Chondrocyte (in vitro differentiated cells): Measurements from ENCODE around the gene FAM171A1. TPM values are rescaled to one million over a fixed set of nuclear protein-coding genes. Genes with fewer than 3 reads are reported as not detected.

ENCODE experiments used
- DNase-seq: peaks from one replicate; pipeline ENCODE4 v3.0.0; 2021; ENCODE audit warnings: mixed read lengths, low spot score
- H3K27ac Mint-ChIP-seq: one replicate; pipeline ENCODE4 v1.8.0; 2021; ENCODE audit warnings: mild to moderate bottlenecking, moderate library complexity, mixed read lengths; ENCODE audit not compliant: unreplicated experiment
- H3K27me3 Mint-ChIP-seq: 2 replicates; pipeline ENCODE4 v1.8.0; 2021; ENCODE audit warnings: low read depth, mixed read lengths
- H3K36me3 Mint-ChIP-seq: 2 replicates; pipeline ENCODE4 v1.8.0; 2021; ENCODE audit warnings: low read depth, mixed read lengths
- H3K4me1 Mint-ChIP-seq: 2 replicates; pipeline ENCODE4 v1.8.0; 2021; ENCODE audit warnings: low read depth, mild to moderate bottlenecking, mixed read lengths
- H3K4me3 Mint-ChIP-seq: one replicate; pipeline ENCODE4 v1.8.0; 2021; ENCODE audit warnings: mild to moderate bottlenecking, moderate library complexity, mixed read lengths; ENCODE audit not compliant: unreplicated experiment
- H3K9me3 Mint-ChIP-seq: 2 replicates; pipeline ENCODE4 v1.8.0; 2021; ENCODE audit warnings: low read depth, mixed read lengths
- CTCF ChIP-seq: fragments of 200-600 bp; sonication (generic); IDR thresholded peaks from 2 replicates; pipeline ENCODE4 v1.5.0; 2021; ENCODE audit warnings: antibody characterized with exemption, mild to moderate bottlenecking, moderate library complexity
- total RNA-seq: library from RNA; stranded (reverse); gene quantifications from 3 replicates; pipeline ENCODE4 v1.2.1, GENCODE V29; 2021

FAM171A1 gene
- total RNA-seq, 1 donor from 2014 or later, result 40.9 TPM

DNA sequence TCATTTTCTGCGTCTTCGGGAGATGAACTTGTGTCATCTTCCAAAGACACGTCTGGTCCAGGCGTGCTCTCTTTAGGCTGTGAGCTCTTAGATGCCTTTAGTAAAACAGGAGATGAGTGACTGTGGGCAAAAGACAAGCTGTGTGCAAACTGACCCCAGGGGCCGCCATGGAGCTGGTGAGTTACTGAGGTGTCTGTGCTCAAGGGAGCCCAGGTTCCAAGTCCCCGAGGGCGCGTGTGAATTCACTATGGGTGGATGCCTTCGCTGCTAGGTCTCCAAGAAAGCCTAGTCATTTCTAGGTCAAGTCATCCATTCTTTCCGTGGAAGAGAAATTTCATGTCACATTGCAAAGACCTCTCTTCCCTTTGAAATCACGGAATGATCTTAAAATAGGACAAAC lies 118.7 kb downstream of the FAM171A1 start:
- no peak overlapping the region for H3K27ac Mint-ChIP-seq
- H3K27me3 Mint-ChIP-seq, result no peaks in the 10 kb centered on the region
- no peak for DNase-seq

GRCh38 chr10:15251791-15252380 lies 119.2 kb downstream of the FAM171A1 start:
- no peak for TF ChIP-seq CTCF
- DNase-seq, result no peak
- Mint-ChIP-seq H3K27ac (no peak overlapping the region), H3K27me3 (no peaks in the 10 kb centered on the region), H3K4me3 (no peak overlapping the region), H3K9me3 (no peaks in the 10 kb centered on the region), H3K4me1 (peaks cover 15% of the 10 kb centered on the region), H3K36me3 (peaks cover 5% of the 10 kb centered on the region)

More for the DNA sequence above, 118.7 kb downstream of the FAM171A1 start:
- no peak for TF ChIP-seq CTCF
- H3K36me3 Mint-ChIP-seq, result peaks cover 5% of the 10 kb centered on the region
- peaks cover 16% of the 10 kb centered on the region for H3K4me1 Mint-ChIP-seq
- no peaks in the 10 kb centered on the region for H3K9me3 Mint-ChIP-seq
- no peak overlapping the region for H3K4me3 Mint-ChIP-seq

DNA sequence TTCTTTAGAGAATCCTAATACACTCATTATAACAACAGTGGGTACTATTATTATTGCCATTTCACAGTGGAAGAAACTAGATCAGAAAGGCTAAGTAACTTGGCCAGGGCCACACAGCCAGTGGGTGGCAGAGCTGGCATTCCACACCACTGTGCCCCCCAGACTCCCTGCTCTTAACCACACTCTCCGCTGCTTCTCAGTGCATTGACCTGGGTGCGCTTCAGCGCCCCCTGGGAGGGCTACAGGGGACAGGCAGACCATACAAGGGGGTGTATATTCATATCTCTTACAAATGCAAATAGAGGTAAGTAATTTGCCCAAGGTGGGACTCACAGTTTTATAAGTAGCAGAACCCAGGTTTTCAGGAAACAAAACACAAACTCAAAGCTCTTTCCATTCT lies 125.6 kb downstream of the FAM171A1 start:
- H3K4me3 Mint-ChIP-seq, result no peak overlapping the region
- peak; percentile 50 for TF ChIP-seq CTCF
- no peak overlapping the region for H3K27ac Mint-ChIP-seq
- peaks cover 2% of the 10 kb centered on the region for H3K36me3 Mint-ChIP-seq
- no peak for DNase-seq
- no peaks in the 10 kb centered on the region for H3K27me3 Mint-ChIP-seq
- H3K9me3 Mint-ChIP-seq, result no peaks in the 10 kb centered on the region
- peaks cover 4% of the 10 kb centered on the region for H3K4me1 Mint-ChIP-seq

GRCh38 chr10:15244635-15245197 lies 126.4 kb downstream of the FAM171A1 start:
- H3K27ac Mint-ChIP-seq, result no peak overlapping the region
- no peaks in the 10 kb centered on the region for H3K9me3 Mint-ChIP-seq
- H3K27me3 Mint-ChIP-seq, result no peaks in the 10 kb centered on the region
- TF ChIP-seq CTCF, result no peak
- peaks cover 2% of the 10 kb centered on the region for H3K36me3 Mint-ChIP-seq
- H3K4me1 Mint-ChIP-seq, result peaks cover 4% of the 10 kb centered on the region
- H3K4me3 Mint-ChIP-seq, result no peak overlapping the region
- no peak for DNase-seq

- no peaks in the 10 kb centered on the region for H3K9me3 Mint-ChIP-seq
- DNase-seq, result no peak
Observed at GRCh38 chr10:15242261-15242840, 128.7 kb downstream of the FAM171A1 start.

More at GRCh38 chr10:15242261-15242840, 128.7 kb downstream of the FAM171A1 start:
- no peak for TF ChIP-seq CTCF
- Mint-ChIP-seq H3K4me1 (peaks cover 11% of the 10 kb centered on the region), H3K27me3 (no peaks in the 10 kb centered on the region), H3K4me3 (no peak overlapping the region), H3K27ac (no peak overlapping the region), H3K36me3 (no peaks in the 10 kb centered on the region)
